ENCODE results near the gene LCN1. TPM values are rescaled to one million over a fixed set of nuclear protein-coding genes. Genes with fewer than 3 reads are reported as not detected.

LCN1 gene
- total RNA-seq, 2 experiments from 2014 or later: not detected

DNA sequence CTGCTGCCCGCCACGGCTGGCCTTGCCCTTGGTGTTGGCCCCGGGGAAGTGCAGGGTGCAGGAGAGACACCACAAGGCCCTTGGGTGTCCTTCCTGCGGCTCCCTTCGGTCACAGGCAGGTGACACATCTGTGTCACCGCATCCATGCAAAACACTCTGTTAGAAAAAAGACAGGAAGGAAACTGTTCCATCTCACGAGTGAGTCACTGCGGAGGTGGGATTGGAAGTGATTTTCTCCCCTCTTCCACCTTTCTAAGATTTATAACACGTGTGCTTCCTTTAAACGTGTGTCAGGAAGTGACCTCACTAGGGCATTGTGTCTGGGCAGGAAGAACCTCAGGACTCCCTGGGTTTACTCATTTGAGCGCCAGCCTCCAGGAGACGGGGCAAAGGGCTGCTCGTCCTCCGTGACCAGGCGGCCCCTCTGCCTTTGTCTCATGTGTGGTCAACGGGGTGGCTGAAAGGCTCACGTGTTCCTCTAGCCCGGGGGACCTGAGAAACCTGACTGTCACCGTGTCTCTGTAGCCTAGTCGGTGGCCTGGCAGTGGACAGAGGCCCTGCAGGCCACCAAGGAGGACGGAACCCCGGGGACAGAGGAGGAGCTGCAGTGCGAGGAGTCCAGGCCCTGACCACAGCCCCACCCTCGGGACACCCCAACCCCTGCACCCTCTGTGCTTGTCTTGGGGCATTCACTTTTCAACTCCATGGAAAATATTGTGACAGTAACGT, 4.9 kb upstream of the LCN1 start:
- no peak overlapping the region for H3K27ac Mint-ChIP-seq
- no peaks in the 10 kb centered on the region for H3K9me3 Mint-ChIP-seq
- H3K36me3 Mint-ChIP-seq: no peaks in the 10 kb centered on the region
- POLR2A ChIA-PET: no interaction called here
- no peak for DNase-seq
- H3K4me1 Mint-ChIP-seq: peaks cover 6% of the 10 kb centered on the region
- H3K27me3 Mint-ChIP-seq: peaks cover 17% of the 10 kb centered on the region
- no peak overlapping the region for H3K4me3 Mint-ChIP-seq
- peak; percentile 30 for ATAC-seq (ENCODE audit: low read depth)

GRCh38 chr9:135517407-135517822, 3.8 kb upstream of the LCN1 start:
- Mint-ChIP-seq H3K27ac (no peak overlapping the region), H3K27me3 (peaks cover 17% of the 10 kb centered on the region), H3K9me3 (no peaks in the 10 kb centered on the region), H3K36me3 (no peaks in the 10 kb centered on the region), H3K4me1 (peaks cover 3% of the 10 kb centered on the region), H3K4me3 (no peak overlapping the region)
- DNase-seq (no peak), ATAC-seq (ENCODE audit: low read depth) (no peak)
- POLR2A ChIA-PET: no interaction called here

GRCh38 chr9:135519179-135519971, 1.9 kb upstream of the LCN1 start:
- Mint-ChIP-seq H3K4me1 (peaks cover 3% of the 10 kb centered on the region), H3K27me3 (peaks cover 17% of the 10 kb centered on the region), H3K9me3 (no peaks in the 10 kb centered on the region), H3K36me3 (no peaks in the 10 kb centered on the region), H3K4me3 (no peak overlapping the region), H3K27ac (no peak overlapping the region)
- DNase-seq (no peak), ATAC-seq (ENCODE audit: low read depth) (no peak)
- POLR2A ChIA-PET: no interaction called here

- POLR2A ChIA-PET: no interaction called here
- H3K9me3 Mint-ChIP-seq: no peaks in the 10 kb centered on the region
- DNase-seq: no peak
- peaks cover 17% of the 10 kb centered on the region for H3K27me3 Mint-ChIP-seq
- no peak overlapping the region for H3K27ac Mint-ChIP-seq
- H3K36me3 Mint-ChIP-seq: no peaks in the 10 kb centered on the region
- no peak for ATAC-seq (ENCODE audit: low read depth)
- H3K4me1 Mint-ChIP-seq: no peaks in the 10 kb centered on the region
- H3K4me3 Mint-ChIP-seq: no peak overlapping the region
Observed at GRCh38 chr9:135521608-135522095, 412 bp downstream of the LCN1 start.

DNA sequence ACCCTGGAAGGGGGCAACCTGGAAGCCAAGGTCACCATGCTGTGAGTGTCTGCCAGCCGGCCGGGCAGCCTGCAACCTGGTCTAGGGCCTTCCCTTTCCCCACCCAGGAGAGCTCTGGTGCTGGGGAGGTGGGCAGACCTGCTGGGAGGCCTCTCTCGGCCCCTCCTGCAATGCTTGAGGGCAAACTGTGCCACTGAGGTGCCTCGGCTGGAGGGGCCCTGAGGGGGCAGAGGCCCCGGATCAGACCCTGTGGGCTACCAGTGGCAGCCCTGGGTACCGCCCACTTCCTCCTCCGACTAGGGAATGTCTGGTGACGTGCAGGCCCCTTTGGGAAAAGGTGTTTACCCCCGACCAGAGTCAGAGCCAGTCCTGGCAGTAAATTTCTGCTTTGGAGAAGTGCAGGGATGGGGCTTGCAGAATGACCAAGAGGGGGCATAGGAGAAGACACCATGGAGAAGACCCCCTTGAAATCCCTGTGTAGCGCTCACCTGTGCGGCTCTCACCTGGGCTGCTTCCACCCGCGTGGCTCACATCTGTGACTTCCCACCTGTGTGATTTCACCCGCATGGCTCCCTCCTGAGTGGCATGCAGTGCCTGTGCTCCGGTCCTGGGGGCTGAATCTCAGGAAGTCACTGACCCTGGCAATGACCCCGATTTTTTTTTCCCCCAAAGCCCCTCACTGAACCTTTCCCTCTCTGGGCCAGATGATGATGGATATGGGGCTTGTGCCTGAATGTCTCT, 1.1 kb downstream of the LCN1 start:
- Mint-ChIP-seq H3K9me3 (no peaks in the 10 kb centered on the region), H3K27ac (no peak overlapping the region), H3K27me3 (peaks cover 16% of the 10 kb centered on the region), H3K4me3 (no peak overlapping the region), H3K36me3 (no peaks in the 10 kb centered on the region), H3K4me1 (no peaks in the 10 kb centered on the region)
- DNase-seq (no peak), ATAC-seq (ENCODE audit: low read depth) (no peak)
- POLR2A ChIA-PET: no interaction called here

DNA sequence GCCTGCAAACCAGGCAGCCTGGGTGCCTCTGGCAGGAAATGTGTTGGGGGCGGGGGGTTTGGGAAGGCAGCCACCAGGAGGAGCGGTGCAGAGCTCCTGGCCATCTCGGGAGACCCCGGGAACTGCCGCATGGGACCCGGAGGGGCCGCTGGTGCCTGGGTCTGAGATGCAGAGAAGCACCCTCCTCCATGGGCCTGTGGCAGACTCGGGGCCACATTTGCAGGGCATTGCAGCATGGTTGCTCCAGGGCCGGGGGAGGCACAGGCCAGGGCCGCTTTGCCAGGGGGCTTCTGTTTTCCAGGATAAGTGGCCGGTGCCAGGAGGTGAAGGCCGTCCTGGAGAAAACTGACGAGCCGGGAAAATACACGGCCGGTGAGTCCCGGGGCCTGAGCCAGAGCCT, 1.7 kb downstream of the LCN1 start:
- H3K9me3 Mint-ChIP-seq: no peaks in the 10 kb centered on the region
- H3K4me3 Mint-ChIP-seq: no peak overlapping the region
- no peaks in the 10 kb centered on the region for H3K36me3 Mint-ChIP-seq
- H3K27me3 Mint-ChIP-seq: peaks cover 11% of the 10 kb centered on the region
- ATAC-seq (ENCODE audit: low read depth) (no peak), DNase-seq (no peak)
- POLR2A ChIA-PET: no interaction called here
- no peak overlapping the region for H3K27ac Mint-ChIP-seq
- H3K4me1 Mint-ChIP-seq: no peaks in the 10 kb centered on the region

DNA sequence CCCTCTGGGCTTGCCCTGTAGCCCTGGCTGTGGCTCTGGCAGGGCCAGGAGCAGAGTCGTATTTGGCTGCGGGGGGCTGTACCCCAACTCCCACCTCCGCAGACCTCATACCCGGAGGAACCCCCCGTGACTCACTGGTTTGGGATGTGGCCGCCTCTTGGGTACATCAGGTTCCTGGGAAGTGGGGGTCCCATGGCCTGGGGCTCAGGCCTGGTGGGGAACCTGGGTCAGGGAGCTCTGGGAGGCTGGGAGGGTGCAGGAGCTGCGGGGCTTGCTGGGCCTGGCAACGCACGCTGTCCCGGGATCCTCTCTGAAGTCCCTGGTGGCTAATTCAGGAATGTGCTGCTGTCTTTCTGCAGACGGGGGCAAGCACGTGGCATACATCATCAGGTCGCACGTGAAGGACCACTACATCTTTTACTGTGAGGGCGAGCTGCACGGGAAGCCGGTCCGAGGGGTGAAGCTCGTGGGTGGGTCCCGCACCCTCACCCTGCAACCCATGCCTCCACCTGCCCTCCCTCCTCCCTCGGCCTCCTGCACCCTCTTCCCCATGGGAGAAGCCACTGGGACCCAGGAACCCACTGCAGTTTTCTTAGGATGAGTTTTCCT, 2.4 kb downstream of the LCN1 start:
- Mint-ChIP-seq H3K4me3 (no peak overlapping the region), H3K27me3 (peaks cover 7% of the 10 kb centered on the region), H3K4me1 (no peaks in the 10 kb centered on the region), H3K36me3 (no peaks in the 10 kb centered on the region), H3K9me3 (no peaks in the 10 kb centered on the region), H3K27ac (no peak overlapping the region)
- DNase-seq: no peak
- no peak for ATAC-seq (ENCODE audit: low read depth)
- POLR2A ChIA-PET: no interaction called here

DNA sequence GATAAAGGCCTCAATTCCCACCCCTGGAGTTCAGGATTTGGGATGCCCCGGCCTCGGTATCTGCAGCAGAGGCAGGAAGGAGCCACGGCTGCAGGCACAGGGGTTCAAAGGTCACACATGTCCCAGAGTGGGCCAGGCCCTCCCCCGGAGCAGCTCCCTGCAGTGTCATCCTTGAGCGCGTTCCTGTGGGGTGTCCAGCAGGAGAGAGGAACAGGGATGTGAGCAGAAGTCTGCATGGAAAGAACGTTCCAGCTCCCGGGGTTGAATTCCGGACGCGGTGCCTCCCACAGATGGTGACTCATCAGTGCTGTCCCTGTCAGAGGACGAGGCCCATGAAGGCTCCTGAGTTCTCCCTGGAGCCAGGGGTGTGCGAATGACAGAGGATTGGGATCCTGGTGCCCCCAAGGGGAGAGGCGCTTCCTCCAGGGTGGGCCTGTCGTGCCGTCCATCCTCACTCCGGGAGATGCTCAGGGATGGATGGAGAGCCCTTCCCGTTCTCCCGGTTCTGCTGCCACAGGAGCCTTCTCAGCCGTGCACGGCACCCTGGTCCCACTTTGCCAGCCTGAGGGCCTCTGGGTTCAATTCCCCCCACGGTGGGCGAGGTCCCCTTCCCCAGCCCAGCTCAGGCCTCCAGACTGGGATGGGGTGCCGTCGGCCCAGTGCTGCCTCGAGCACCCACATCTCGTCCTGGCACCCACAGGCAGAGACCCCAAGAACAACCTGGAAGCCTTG, 3.1 kb downstream of the LCN1 start:
- no peak for ATAC-seq (ENCODE audit: low read depth)

DNA sequence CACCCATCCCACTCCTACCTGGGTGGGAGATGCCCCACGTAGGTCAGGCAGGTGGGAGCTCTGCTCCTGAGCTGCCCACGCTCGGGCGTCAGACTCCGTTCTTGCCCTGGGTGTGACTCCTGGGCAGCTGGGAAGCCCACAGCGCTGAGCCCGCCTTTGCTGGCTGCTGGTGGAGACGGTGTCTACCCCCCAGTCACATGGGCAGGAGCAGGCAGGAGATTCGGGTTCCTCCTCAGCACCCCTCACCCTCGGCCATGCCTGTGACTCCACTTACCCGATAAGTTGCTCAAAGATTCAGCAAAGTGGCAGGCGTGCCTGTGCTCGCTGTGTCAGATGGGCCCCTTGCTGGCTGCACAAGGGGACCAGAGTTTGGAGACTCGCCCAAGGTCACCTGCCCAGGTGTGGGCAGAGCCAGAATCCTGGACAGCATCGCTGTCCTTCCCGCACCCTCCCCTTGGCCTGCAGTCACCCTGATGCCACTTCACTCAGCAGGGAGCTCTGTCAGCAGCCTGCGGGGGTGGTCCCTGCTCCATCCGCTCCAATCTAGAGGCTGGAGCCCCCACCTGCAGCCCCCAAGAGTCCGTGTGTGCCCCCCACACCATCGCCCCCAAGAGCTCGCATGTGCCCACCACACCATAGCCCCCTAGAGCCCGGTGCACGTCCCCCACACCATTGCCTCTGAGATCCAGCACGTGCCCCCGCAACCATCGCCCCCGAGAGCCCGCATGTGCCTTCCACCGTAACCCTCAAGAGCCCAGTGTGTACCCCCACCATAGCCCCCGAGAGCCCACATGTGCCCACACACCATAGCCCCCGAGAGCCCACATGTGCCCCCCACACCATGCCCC, 4.2 kb downstream of the LCN1 start:
- no peaks in the 10 kb centered on the region for H3K9me3 Mint-ChIP-seq
- H3K36me3 Mint-ChIP-seq: no peaks in the 10 kb centered on the region
- POLR2A ChIA-PET: no interaction called here
- H3K4me3 Mint-ChIP-seq: no peak overlapping the region
- H3K4me1 Mint-ChIP-seq: peaks cover 1% of the 10 kb centered on the region
- no peak for ATAC-seq (ENCODE audit: low read depth)
- H3K27me3 Mint-ChIP-seq: peaks cover 5% of the 10 kb centered on the region
- DNase-seq: no peak
- no peak overlapping the region for H3K27ac Mint-ChIP-seq

More for the DNA sequence above, 3.1 kb downstream of the LCN1 start:
- H3K9me3 Mint-ChIP-seq: no peaks in the 10 kb centered on the region
- POLR2A ChIA-PET: interaction anchor here (0.6 kb wide), 1 partner anchor 115 kb away, joined by 3 read pairs; the partner anchor contains the start of gene GLT6D1
- H3K27ac Mint-ChIP-seq: no peak overlapping the region
- peaks cover 4% of the 10 kb centered on the region for H3K27me3 Mint-ChIP-seq
- peaks cover 1% of the 10 kb centered on the region for H3K4me1 Mint-ChIP-seq
- DNase-seq: no peak
- no peak overlapping the region for H3K4me3 Mint-ChIP-seq
- H3K36me3 Mint-ChIP-seq: no peaks in the 10 kb centered on the region

DNA sequence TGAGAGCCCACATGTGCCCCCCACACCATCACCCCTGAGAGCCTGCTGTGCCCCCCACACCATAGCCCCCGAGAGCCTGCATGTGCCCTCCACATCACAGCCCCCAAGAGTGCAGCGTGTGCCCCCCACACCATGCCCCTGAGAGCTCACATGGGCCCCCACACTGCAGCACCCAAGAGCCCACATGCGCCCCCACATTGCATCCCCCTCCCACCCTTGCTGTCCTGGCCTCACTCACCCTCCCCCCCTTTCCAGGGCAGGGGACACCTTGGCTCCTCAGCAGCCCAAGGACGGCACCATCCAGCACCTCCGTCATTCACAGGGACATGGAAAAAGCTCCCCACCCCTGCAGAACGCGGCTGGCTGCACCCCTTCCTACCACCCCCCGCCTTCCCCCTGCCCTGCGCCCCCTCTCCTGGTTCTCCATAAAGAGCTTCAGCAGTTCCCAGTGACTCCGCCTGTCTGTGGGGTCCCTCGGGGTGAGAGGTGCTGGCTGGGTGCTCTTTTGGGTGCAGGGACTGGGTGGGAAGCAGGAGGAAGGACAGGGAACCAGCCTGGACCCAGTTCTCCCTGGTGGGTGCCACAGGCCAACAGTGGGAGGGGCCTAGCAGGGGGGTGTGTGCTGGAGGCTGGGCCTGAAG, 5.0 kb downstream of the LCN1 start:
- ATAC-seq (ENCODE audit: low read depth) (no peak), DNase-seq (no peak)
- POLR2A ChIA-PET: no interaction called here
- Mint-ChIP-seq H3K27ac (no peak overlapping the region), H3K27me3 (peaks cover 3% of the 10 kb centered on the region), H3K36me3 (no peaks in the 10 kb centered on the region), H3K4me3 (no peak overlapping the region), H3K4me1 (peaks cover 1% of the 10 kb centered on the region), H3K9me3 (no peaks in the 10 kb centered on the region)

DNA sequence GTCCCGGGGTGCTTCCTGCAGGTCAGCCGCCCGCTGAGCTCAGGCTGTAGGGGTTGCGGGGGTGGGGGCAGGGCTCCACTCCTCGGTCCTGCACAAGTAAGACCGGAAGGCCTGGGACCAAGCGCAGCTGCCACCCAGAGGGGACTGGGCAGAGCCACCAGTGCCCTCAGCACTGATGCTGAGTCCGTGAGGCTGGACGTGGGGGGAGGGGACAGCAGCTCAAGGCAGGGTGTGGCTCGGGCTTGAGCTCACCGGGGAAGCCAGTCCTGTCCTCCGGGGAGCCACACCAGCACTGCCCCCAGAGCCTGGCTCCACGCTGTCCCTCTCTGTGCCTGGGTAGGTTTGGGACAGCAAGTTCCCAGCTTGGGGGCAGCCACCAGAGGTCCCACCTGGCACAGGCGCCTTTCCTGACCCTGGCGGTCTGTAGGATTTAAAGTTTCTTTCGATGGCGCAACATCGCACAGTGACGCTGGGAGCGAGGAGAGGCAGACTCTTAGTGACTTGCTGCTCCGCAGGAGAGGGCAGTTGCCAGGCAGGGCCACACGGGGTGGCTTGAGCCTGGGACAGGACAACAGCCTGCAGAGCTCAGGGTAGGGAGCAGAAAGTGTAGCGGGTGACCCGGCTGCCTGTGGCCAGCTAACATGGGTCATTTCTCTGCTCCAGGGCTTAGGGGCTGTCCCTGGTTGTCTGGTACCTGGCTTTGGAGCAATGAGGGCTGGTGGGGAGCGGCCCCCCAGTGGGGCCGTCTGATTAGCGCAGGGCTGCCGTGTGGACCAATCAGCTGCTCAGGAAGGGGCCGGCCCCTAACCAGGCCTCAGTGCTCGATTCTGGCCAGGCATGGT, 5.7 kb downstream of the LCN1 start:
- H3K9me3 Mint-ChIP-seq: no peaks in the 10 kb centered on the region
- DNase-seq (no peak), ATAC-seq (ENCODE audit: low read depth) (no peak)
- POLR2A ChIA-PET: no interaction called here
- peaks cover 1% of the 10 kb centered on the region for H3K4me1 Mint-ChIP-seq
- no peak overlapping the region for H3K27ac Mint-ChIP-seq
- peaks cover 3% of the 10 kb centered on the region for H3K27me3 Mint-ChIP-seq
- H3K36me3 Mint-ChIP-seq: no peaks in the 10 kb centered on the region
- no peak overlapping the region for H3K4me3 Mint-ChIP-seq

All from activated naive CD8-positive, alpha-beta T cell treated with anti-CD3 and anti-CD28 coated beads, Interleukin-2, amount 10 ng/mL, durations not matched to agents 7 days and 5 days (primary cell).